Stimulated activated naive B cell treated with anti-CD40 and anti-IgM and Interleukin-4, amounts not matched to agents 10 μg/mL and 1 μg/mL and 100 μg/mL, for 72 hours (primary cell): ENCODE measurements around the gene KCTD4.
A peak's percentile ranks its signal among the peaks of the same experiment; 100 is the strongest.
"Not testable (repeated sequence)": the region's sequence is repeated elsewhere in the genome, so short reads cannot be mapped to it uniquely, and the experiment has no call there.

Experiments used
- ATAC-seq, 2 donors: fragments of 150-1000 bp; cut with Tn5 transposase; replicated peaks; 2 replicates each; pipeline ENCODE4 v1.10.0; 2021; ENCODE audit warnings: moderate library complexity in 1 of 2
- DNase-seq: peaks from one replicate; pipeline ENCODE4 v3.0.0; 2021
- H3K27ac Mint-ChIP-seq: one replicate; pipeline ENCODE4 v1.8.0; 2022; ENCODE audit warnings: mild to moderate bottlenecking, mixed read lengths
- H3K27me3 Mint-ChIP-seq, 2 donors: one replicate each; pipeline ENCODE4 v1.8.0; 2022; ENCODE audit warnings: mixed read lengths in 2 of 2
- H3K36me3 Mint-ChIP-seq, 2 donors: one replicate each; pipeline ENCODE4 v1.8.0; 2022; ENCODE audit warnings: mixed read lengths in 2 of 2, mild to moderate bottlenecking in 1 of 2
- H3K4me1 Mint-ChIP-seq, 2 donors: one replicate each; pipeline ENCODE4 v1.8.0; 2022; ENCODE audit warnings: mixed read lengths in 2 of 2, mild to moderate bottlenecking in 1 of 2
- H3K4me3 Mint-ChIP-seq, 2 donors: one replicate each; pipeline ENCODE4 v1.8.0; 2022; ENCODE audit warnings: mild to moderate bottlenecking in 2 of 2, mixed read lengths in 2 of 2, moderate library complexity in 1 of 2
- H3K9me3 Mint-ChIP-seq, 2 donors: one replicate each; pipeline ENCODE4 v1.8.0; 2022; ENCODE audit warnings: mixed read lengths in 2 of 2, mild to moderate bottlenecking in 1 of 2

The KCTD4 gene

DNA sequence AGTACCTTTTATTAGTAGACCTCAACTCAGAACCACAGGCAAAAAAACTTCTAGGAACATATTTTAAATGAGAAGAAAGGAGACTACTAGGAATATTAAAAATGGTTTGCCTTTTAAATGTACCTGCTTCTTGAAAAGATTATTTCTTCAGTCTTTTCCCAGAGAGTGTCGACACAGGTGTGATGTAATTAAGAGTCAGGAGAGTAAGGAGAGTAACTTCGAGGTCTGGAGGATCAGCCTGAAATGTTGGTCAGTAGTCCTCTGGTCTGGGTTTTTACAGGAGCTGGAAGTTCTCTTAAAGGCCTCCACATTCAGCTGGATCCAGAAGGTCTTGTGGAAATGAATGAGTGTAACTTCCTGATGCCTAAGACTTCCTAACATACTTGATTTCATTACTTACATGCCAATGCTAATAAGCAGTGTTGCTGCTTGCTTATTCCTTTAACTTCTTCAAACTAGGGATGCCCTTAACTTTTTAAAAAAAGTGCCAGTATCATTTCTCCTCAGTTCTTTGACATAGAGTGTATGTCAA, at the start of gene KCTD4:
TSS of gene KCTD4 (minus strand) at position 345 of the 532 bp plus-strand sequence. CDS start 6,478 bp downstream, outside the sequence.
- no peak within 1 kb of the TSS for H3K4me3 Mint-ChIP-seq
- H3K4me1 Mint-ChIP-seq: peaks cover 16 to 28% of the 10 kb centered on the region in 2 donors
- peaks cover 28 to 54% of the 10 kb centered on the region in 2 donors for H3K36me3 Mint-ChIP-seq
- no peak for ATAC-seq
- no peak for DNase-seq
- H3K27me3 Mint-ChIP-seq: no peaks in the 10 kb centered on the region
- H3K9me3 Mint-ChIP-seq: peaks cover 6 to 9% of the 10 kb centered on the region in 2 donors
- H3K27ac Mint-ChIP-seq: peak within 1 kb of the TSS; percentile 26

DNA sequence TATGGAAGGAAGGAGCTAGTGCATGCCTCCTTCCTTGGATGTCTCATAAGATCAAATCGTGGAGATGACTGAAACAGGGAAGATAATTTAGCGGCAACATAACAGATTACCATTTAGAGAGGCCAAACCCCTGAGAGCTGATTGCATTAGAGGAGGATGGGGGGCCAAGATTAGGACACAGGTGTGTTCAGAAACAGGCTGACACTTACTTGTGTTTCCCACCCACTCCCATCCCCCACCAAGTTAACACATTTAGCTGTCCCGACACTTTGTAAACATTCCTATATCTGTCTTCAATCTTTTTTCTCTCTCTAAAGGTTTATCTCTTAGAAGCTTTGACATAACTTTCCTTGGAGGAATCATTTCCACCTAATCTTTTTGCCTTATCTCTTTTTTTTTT, 48.8 kb upstream of the KCTD4 start:
- ATAC-seq: no peak
- H3K4me3 Mint-ChIP-seq: no peak overlapping the region
- DNase-seq: no peak
- H3K9me3 Mint-ChIP-seq: peaks cover 0 to 2% of the 10 kb centered on the region in 2 donors
- H3K36me3 Mint-ChIP-seq: peaks cover 14 to 15% of the 10 kb centered on the region in 2 donors
- H3K27ac Mint-ChIP-seq: no peak overlapping the region
- no peaks in the 10 kb centered on the region for H3K4me1 Mint-ChIP-seq
- no peaks in the 10 kb centered on the region for H3K27me3 Mint-ChIP-seq

DNA sequence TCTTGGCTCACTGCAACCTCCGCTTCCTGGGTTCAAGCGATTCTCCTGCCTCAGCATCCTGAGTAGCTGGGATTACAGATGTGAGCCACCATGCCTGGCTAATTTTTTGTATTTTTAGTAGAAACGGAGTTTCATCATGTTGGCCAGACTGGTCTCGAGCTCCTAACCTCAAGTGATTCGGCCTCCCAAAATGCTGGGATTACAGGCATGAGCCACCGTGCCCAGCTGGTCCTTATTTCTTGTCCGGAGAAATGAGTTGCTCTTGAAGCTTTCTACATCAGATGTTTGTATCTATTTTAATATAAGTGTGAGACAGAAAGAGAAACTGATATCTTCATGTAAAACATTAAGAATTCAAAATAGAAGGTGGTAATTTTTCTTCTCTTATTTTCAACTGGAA, 43.9 kb upstream of the KCTD4 start:
- not testable (repeated sequence) for H3K27ac Mint-ChIP-seq, H3K36me3 Mint-ChIP-seq, H3K4me3 Mint-ChIP-seq, H3K4me1 Mint-ChIP-seq, ATAC-seq, H3K27me3 Mint-ChIP-seq, DNase-seq, H3K9me3 Mint-ChIP-seq

DNA sequence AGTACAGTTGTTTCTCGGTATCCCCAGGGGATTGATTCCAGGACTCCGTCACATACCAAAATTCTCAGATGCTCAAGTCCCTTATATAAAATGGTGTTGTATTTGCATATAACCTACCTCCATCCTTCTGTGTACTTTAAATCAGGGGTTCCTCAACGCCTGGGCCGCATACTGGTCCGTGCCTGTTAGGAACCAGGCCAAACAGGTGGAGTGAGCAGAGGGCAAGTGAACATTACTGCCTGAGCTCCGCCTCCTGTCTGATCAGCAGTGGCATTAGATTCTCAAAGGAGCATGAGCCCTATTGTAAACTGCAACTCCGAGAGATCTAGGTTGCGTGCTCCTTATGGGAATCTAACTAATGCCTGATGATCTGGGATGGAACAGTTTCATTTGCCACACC, 42.2 kb upstream of the KCTD4 start:
- Mint-ChIP-seq H3K4me1 (peaks cover 3 to 7% of the 10 kb centered on the region in 2 donors), H3K27me3 (no peaks in the 10 kb centered on the region), H3K9me3 (peaks cover 0 to 2% of the 10 kb centered on the region in 2 donors), H3K27ac (no peak overlapping the region), H3K4me3 (no peak overlapping the region), H3K36me3 (peaks cover 0 to 11% of the 10 kb centered on the region in 2 donors)
- ATAC-seq (no peak), DNase-seq (no peak)

DNA sequence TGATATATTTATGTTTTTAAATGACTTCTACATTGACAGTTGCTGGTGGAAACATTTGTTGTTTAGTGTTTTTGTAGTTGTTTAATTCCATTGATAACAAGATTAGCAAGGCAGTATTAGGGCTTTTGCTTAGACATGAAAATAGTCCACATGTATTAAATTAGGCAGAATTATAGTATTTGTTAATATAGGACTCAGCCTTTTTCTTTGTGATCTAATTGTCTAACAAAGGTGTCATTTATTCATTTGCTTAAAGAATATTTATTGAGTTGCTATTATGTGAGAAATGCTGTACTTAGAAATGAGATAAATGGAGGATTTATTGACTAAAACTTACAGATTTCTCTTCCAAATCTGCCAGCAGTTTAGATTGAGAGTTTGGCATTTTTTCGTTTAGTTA, 41.7 kb upstream of the KCTD4 start:
- Mint-ChIP-seq H3K27ac (no peak overlapping the region), H3K4me3 (no peak overlapping the region), H3K4me1 (peaks cover 3 to 7% of the 10 kb centered on the region in 2 donors), H3K9me3 (peaks cover 0 to 2% of the 10 kb centered on the region in 2 donors), H3K36me3 (peaks cover 0 to 11% of the 10 kb centered on the region in 2 donors), H3K27me3 (no peaks in the 10 kb centered on the region)
- ATAC-seq (no peak), DNase-seq (no peak)

- no peak for DNase-seq
- Mint-ChIP-seq H3K27ac (no peak overlapping the region), H3K36me3 (peaks cover 0 to 11% of the 10 kb centered on the region in 2 donors), H3K27me3 (no peaks in the 10 kb centered on the region), H3K4me3 (no peak overlapping the region), H3K9me3 (peaks cover 0 to 2% of the 10 kb centered on the region in 2 donors), H3K4me1 (peaks cover 3 to 7% of the 10 kb centered on the region in 2 donors)
- ATAC-seq: no peak
These were observed 41.2 kb upstream of the KCTD4 start for GRCh38 chr13:45242070-45242469.

DNA sequence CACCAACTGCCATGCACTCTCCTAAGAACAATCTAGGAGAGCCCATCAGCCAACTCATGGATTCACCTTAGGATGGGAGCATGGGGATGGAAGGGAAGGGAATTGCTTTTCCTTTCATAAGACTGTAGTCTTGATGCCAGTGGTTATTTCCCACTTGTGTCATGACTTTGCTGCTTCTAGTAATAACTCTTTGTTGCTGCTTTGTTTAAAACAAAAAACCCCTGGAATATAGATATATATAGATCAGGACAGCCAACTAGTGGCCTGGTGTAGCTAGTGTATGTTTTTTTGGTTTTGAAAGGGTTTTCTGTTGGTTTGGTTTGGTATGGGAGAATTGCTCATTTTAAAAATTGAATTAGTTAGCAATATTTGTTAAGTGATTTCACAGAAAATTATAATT, 39.3 kb upstream of the KCTD4 start:
- DNase-seq (no peak), ATAC-seq (no peak)
- Mint-ChIP-seq H3K4me3 (no peak overlapping the region), H3K36me3 (peaks cover 0 to 5% of the 10 kb centered on the region in 2 donors), H3K27me3 (no peaks in the 10 kb centered on the region), H3K4me1 (peaks cover 3 to 7% of the 10 kb centered on the region in 2 donors), H3K9me3 (no peaks in the 10 kb centered on the region), H3K27ac (no peak overlapping the region)

DNA sequence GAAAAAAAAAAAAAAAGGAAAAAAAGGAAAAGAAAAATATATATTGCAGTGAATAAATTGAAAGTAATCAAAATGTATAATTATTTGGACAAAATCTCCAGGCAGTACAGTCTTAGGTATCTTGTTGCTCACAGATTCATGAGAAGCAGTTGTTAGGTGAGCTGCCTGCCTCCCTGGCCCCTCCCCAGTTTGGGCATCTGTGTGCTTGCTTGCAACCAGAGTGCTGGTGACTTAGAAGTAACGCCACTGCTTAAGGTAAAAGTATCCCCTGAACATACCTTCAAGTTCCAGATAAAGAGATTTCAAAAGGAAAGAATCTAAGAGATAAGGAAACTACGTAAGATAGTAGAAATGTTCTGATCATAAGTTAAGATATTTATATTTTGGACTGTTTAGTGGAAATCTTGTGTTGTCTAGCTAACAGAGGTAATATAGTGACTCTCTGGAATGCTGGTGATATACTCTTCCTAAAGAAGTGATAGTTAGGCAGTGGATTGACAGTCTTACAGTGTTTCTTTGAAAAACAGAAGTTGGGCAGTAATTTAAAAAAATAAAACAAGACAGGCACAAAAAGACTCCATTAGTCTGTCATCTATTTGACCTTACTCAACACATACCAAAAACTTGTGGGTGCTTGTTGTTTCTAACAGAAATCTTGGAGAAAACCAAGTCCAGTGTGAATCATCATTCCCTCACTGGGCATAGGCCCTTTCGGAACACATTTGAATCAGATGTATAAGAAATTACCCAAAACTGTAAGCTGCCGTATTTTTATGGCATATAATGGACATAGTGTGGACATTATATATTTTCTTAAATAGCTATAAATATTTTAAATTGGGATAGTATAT, 38.3 kb upstream of the KCTD4 start:
- Mint-ChIP-seq H3K27me3 (no peaks in the 10 kb centered on the region), H3K36me3 (peaks cover 1 to 4% of the 10 kb centered on the region in 2 donors), H3K27ac (no peak overlapping the region), H3K4me3 (no peak overlapping the region), H3K4me1 (peaks cover 3 to 7% of the 10 kb centered on the region in 2 donors), H3K9me3 (no peaks in the 10 kb centered on the region)
- ATAC-seq (no peak), DNase-seq (no peak)

- peaks cover 16 to 20% of the 10 kb centered on the region in 2 donors for H3K36me3 Mint-ChIP-seq
- no peak for ATAC-seq
- H3K27ac Mint-ChIP-seq: no peak overlapping the region
- H3K4me3 Mint-ChIP-seq: no peak overlapping the region
- no peaks in the 10 kb centered on the region for H3K9me3 Mint-ChIP-seq
- DNase-seq: no peak
- H3K27me3 Mint-ChIP-seq: no peaks in the 10 kb centered on the region
- H3K4me1 Mint-ChIP-seq: peaks cover 0 to 8% of the 10 kb centered on the region in 2 donors
These were observed 31.7 kb upstream of the KCTD4 start for GRCh38 chr13:45232591-45232990.

DNA sequence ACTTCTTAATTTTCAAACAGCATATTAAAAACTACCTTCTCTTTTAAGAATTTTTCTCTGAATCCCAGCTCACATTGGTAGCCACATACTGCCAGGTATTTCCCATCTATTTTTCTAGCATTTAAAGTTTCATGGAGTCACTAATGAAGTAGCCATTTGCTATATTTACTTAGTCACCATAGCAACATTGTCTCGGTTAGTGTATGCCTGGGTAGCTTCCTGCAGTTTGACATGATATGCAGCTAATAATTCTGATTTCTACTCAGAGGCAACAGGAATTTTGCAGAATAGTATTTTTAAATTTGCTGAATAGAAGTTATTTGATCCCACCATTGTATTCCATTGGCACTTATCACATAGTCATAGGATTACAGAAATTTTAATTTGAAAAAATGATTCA, 30.9 kb upstream of the KCTD4 start:
- no peak overlapping the region for H3K27ac Mint-ChIP-seq

DNA sequence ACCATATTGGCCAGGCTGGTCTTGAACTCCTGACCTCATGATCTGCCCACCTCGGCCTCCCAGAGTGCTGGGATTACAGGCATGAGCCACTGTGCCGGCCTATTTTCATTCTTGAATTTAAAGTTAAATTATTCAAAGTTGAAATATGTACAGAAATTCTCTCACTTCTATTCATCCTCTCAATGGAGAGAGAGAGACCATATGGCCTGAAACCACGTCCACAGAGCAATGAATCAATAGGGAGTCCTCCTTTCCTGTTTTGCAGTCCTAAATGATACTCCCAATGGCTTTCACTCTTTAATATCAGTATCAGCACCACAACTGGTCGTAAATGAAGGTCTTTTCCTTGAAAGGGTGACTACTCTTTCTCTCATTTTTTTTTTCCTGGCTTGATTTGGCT, 30.5 kb upstream of the KCTD4 start:
- Mint-ChIP-seq H3K4me1 (peaks cover 0 to 8% of the 10 kb centered on the region in 2 donors), H3K4me3 (no peak overlapping the region), H3K9me3 (no peaks in the 10 kb centered on the region), H3K36me3 (peaks cover 16 to 23% of the 10 kb centered on the region in 2 donors), H3K27ac (no peak overlapping the region), H3K27me3 (no peaks in the 10 kb centered on the region)
- no peak for DNase-seq
- no peak for ATAC-seq

More for the DNA sequence above, 30.9 kb upstream of the KCTD4 start:
- Mint-ChIP-seq H3K27me3 (no peaks in the 10 kb centered on the region), H3K9me3 (no peaks in the 10 kb centered on the region), H3K4me3 (no peak overlapping the region), H3K4me1 (peaks cover 0 to 8% of the 10 kb centered on the region in 2 donors), H3K36me3 (peaks cover 16 to 21% of the 10 kb centered on the region in 2 donors)
- ATAC-seq: no peak
- DNase-seq: no peak

- peaks cover 16 to 21% of the 10 kb centered on the region in 2 donors for H3K36me3 Mint-ChIP-seq
- no peak overlapping the region for H3K4me3 Mint-ChIP-seq
- H3K27me3 Mint-ChIP-seq: no peaks in the 10 kb centered on the region
- H3K27ac Mint-ChIP-seq: peak overlapping the region; percentile 43
- no peaks in the 10 kb centered on the region for H3K9me3 Mint-ChIP-seq
- no peak for ATAC-seq
- H3K4me1 Mint-ChIP-seq: peaks cover 4 to 8% of the 10 kb centered on the region in 2 donors
- DNase-seq: no peak
These were observed 28.3 kb upstream of the KCTD4 start for GRCh38 chr13:45229172-45229571.

GRCh38 chr13:45228002-45228401, 27.2 kb upstream of the KCTD4 start:
- H3K4me3 Mint-ChIP-seq: no peak overlapping the region
- H3K4me1 Mint-ChIP-seq: peaks cover 4 to 8% of the 10 kb centered on the region in 2 donors
- H3K36me3 Mint-ChIP-seq: peaks cover 16 to 21% of the 10 kb centered on the region in 2 donors
- no peaks in the 10 kb centered on the region for H3K27me3 Mint-ChIP-seq
- H3K27ac Mint-ChIP-seq: no peak overlapping the region
- no peak for DNase-seq
- ATAC-seq: no peak
- H3K9me3 Mint-ChIP-seq: no peaks in the 10 kb centered on the region

- no peak overlapping the region for H3K27ac Mint-ChIP-seq
- H3K4me3 Mint-ChIP-seq: no peak overlapping the region
- DNase-seq (no peak), ATAC-seq (no peak)
- H3K9me3 Mint-ChIP-seq: no peaks in the 10 kb centered on the region
- H3K36me3 Mint-ChIP-seq: peaks cover 19 to 23% of the 10 kb centered on the region in 2 donors
- H3K27me3 Mint-ChIP-seq: no peaks in the 10 kb centered on the region
- peaks cover 4 to 9% of the 10 kb centered on the region in 2 donors for H3K4me1 Mint-ChIP-seq
These were observed 25.2 kb upstream of the KCTD4 start for GRCh38 chr13:45226024-45226423.

- H3K4me1 Mint-ChIP-seq: peaks cover 4 to 11% of the 10 kb centered on the region in 2 donors
- H3K4me3 Mint-ChIP-seq: no peak overlapping the region
- peaks cover 21 to 28% of the 10 kb centered on the region in 2 donors for H3K36me3 Mint-ChIP-seq
- DNase-seq (no peak), ATAC-seq (no peak)
- H3K27ac Mint-ChIP-seq: no peak overlapping the region
- no peaks in the 10 kb centered on the region for H3K27me3 Mint-ChIP-seq
- no peaks in the 10 kb centered on the region for H3K9me3 Mint-ChIP-seq
These were observed 24.5 kb upstream of the KCTD4 start for GRCh38 chr13:45225370-45225769.
